GM13976 (cell line): ENCODE data around the gene INSM1.

ENCODE experiments used
- DNase-seq: peaks from one replicate; pipeline ENCODE4 v3.0.0; 2012; ENCODE audit warnings: low spot score
- CTCF ChIP-seq: IDR thresholded peaks from 2 replicates; pipeline ENCODE4 v1.5.1; 2012; ENCODE audit warnings: borderline replicate concordance, mild to moderate bottlenecking; ENCODE audit not compliant: insufficient read depth; ENCODE audit errors: extremely low read depth, missing control alignments, control extremely low read depth
- in situ Hi-C: fragments of 300-500 bp; cut with MboI; formaldehyde crosslinking; loops from one replicate; pipeline ENCODE4 v1.12.0; 2022; ENCODE audit warnings: low sequenced_read_pairs, mixed read lengths, inconsistent platforms; ENCODE audit not compliant: unreplicated experiment

Gene INSM1

DNA sequence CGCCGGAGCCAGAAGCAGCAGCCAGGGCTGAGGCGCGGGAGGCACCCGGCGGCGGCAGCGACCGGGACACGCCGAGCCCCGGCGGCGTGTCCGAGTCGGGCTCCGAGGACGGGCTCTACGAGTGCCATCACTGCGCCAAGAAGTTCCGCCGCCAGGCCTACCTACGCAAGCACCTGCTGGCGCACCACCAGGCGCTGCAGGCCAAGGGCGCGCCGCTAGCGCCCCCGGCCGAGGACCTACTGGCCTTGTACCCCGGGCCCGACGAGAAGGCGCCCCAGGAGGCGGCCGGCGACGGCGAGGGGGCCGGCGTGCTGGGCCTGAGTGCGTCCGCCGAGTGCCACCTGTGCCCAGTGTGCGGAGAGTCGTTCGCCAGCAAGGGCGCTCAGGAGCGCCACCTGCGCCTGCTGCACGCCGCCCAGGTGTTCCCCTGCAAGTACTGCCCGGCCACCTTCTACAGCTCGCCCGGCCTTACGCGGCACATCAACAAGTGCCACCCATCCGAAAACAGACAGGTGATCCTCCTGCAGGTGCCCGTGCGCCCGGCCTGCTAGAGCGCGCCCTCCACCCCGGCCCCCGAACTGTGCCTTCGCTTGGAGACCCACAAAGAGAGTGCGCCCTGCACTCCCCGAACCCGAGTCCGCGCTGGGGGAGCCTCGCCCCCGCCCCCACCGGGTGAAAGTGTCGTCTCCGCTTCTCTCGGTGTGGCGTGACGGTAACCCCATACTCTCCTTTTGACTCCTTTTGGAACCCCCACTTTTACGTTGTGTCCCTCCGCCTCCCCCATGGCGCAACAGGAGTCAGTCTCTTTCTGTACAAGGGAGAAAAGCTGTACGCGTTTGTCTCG lies 1.6 kb downstream of the INSM1 start:
- in situ Hi-C loops: loop anchor here (10.0 to 25.0 kb wide), 2 partner anchors 195 to 1143 kb away; partner anchors contain the start of gene NKX2-2
- TF ChIP-seq CTCF: no peak
- peak; percentile 51 for DNase-seq

- in situ Hi-C loops: loop anchor here (25.0 kb wide), 1 partner anchor 1142 kb away; the partner anchor contains the start of gene NKX2-2
- no peak for DNase-seq
- no peak for TF ChIP-seq CTCF
Measured at GRCh38 chr20:20370094-20370575, 2.2 kb downstream of the INSM1 start.

- TF ChIP-seq CTCF: no peak
- in situ Hi-C loops: loop anchor here (25.0 kb wide), 1 partner anchor 1141 kb away; the partner anchor contains the start of gene NKX2-2
- DNase-seq: no peak
Measured at GRCh38 chr20:20371083-20371482, 3.2 kb downstream of the INSM1 start.

- in situ Hi-C loops: loop anchor here (25.0 kb wide), 1 partner anchor 1141 kb away; the partner anchor contains the start of gene NKX2-2
- TF ChIP-seq CTCF: no peak
- DNase-seq: no peak
Measured at GRCh38 chr20:20371681-20372080, 3.8 kb downstream of the INSM1 start.

- TF ChIP-seq CTCF: no peak
- DNase-seq: no peak
- in situ Hi-C loops: loop anchor here (25.0 kb wide), 1 partner anchor 1139 kb away; the partner anchor contains the start of gene NKX2-2
Measured at GRCh38 chr20:20373091-20373571, 5.2 kb downstream of the INSM1 start.

- TF ChIP-seq CTCF: no peak
- no peak for DNase-seq
Measured at GRCh38 chr20:20375862-20376261, 8.0 kb downstream of the INSM1 start.

More at GRCh38 chr20:20375862-20376261, 8.0 kb downstream of the INSM1 start:
- in situ Hi-C loops: no loop called here
